CD4-positive, alpha-beta T cell treated with Interleukin-17A for 4 hours (primary cell): ENCODE data around the gene TFAP2D.

Experiments used
- DNase-seq: peaks from one replicate; pipeline ENCODE4 v3.0.0-alpha.2; 2020; ENCODE audit warnings: mixed read lengths

Gene TFAP2D

GRCh38 chr6:50713226-50713625, at the start of gene TFAP2D:
Gene TFAP2D (plus strand): TSS chr6:50713526. CDS start chr6:50714056, 530 bp downstream.
- no peak for DNase-seq

DNA sequence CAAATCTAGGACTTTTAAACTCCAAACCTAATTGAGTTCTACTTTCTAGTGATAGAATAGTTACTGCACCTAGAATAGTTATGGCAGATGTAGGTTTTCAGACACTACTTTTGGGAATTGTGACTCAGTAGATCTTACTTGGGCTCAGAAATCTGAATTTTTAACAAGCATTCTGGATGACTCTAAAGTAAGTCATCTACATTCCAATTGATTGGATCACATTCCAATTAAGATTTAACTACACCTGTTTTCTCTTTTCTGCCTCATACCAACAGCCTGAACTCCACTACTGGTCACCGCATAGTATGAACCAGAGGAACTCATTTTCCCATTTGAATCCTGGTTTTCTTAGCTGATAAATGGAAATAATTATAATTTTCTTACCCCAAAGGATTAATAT, 49.5 kb upstream of the TFAP2D start:
- DNase-seq = no peak

DNA sequence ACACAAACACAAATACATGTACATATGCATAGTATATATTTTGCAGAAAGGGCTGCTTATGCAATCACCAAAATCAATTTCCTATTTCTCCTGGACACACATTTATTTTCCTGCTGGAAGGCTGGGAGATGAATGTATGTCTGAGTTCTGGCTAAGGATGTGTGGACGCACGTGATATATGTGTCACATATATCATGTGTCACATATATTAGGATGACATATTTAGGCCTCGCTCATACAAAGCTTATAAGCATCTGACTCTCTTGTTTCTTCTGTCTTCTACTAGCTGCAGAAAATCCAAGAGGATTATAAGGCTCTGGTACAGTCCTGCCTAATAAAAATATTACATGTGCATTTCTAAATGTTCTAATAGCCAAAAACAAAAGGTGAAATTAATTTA, 47.2 kb upstream of the TFAP2D start:
- DNase-seq = no peak

DNA sequence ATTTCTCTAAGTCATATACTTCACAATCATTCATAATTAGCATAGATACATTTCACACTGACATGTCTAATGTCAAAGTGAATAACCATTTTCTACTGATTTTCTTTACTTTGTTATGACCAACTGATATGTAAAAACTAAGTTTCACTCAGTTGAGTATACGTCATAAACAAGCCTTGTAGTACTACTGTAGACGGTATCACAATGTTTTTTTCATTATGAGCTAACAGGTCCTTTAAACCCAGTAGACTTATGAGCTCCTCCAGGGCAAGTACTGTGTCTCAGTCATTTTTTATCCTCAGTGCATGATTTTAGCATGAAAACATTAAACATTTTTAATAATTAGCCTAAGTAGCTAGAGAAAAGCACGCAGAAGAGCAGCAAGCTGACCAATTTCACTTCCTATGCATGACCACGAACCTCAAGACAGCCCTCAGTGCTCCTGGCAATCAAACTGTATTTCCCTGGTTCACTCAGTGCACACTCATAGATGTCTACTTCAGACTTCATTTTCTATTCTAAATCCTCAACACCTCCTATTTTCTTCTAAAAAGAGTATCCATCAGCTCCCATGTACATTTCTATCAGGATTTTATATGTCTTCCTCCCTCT, 32.0 kb upstream of the TFAP2D start:
- no peak for DNase-seq

- no peak for DNase-seq
Measured at GRCh38 chr6:50689210-50689609, 24.1 kb upstream of the TFAP2D start.

DNA sequence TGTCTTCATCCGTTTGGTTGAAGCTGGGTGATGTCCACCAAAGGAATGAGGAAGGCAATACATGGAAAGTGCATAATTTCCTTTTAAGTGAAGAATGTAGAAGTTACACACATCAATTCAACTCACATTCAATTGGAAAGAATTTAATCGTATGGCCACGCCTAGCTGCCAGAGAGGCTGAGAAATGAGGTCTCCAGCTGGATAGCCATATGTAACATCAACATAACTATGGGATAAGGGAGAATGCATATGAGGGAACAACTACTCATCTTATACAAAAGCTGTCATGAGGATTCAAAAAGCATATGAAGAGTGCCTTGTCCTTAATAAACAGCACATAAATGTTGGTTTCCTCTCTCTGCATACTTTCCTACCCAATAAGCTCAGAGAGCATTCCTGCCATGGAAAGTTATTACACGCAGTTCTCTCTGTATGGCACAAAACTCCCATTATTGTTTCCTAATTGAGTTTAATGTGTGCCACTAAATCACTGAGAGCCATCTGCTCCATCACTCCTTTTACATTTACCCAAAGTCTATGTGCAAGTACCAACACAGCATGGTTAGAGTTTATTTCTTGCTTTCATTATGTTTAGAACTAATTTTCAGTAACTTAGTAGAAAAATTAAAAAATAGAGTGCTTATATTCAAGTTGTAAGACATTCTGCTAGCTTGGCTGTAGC, 21.4 kb upstream of the TFAP2D start:
- DNase-seq = no peak

GRCh38 chr6:50698546-50698945, 14.8 kb upstream of the TFAP2D start:
- DNase-seq = no peak

DNA sequence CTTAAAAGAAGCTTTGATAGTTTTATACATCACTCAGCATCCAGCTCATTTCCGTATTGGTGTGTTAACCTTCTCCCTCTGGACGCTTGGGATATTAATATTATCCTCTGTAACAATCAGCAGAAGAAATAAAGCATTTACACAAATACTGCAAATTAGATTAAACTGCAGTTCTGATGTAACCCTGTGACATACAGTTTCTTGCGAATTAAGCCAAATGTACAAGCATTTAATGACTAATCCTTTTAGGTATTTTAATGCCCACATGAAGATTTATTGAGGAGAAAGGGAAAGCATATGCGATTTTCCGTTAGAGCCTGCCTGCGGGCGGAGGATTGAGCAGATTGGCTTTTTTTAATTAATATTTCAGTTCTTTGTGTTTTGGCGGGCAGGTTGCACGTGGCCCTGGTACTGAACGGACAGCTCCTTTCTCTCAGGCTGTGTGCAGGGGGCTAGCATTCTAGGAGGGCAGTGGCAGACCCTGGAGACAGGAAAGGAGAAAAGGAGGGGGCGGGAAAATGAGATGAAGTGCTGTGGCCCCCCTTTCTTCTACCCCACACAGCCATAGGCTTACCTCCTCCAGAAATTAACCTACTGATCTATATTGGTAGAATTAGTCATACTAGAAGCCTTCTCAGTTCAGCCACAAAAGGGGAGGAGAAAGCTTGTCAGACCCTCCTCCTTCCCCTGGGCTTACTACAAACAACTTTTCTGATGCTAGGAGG, 14.1 kb upstream of the TFAP2D start:
- no peak for DNase-seq

DNA sequence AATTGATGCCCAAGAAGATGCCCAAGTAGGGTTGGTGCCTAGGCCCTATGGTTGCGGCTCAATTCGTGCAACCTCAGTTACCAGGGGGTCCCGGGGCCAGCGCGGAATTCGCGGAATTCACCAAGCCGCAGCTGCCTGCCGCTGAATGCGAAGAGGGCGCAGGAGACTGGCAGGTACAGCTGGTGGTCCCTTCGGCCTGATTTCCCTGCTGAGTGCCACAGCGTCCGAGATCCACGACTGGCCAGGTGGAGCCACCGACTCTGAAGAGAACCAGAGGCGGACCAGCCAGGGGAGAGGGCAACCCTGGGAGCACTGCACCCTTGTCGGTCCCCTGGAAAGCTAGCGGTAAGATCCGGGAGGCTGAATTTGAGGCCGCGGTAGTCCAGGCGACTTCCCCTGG, 6.8 kb upstream of the TFAP2D start:
- no peak for DNase-seq

- DNase-seq = no peak
Measured at GRCh38 chr6:50707191-50707590, 6.1 kb upstream of the TFAP2D start.

- no peak for DNase-seq
Measured at GRCh38 chr6:50707652-50708300, 5.5 kb upstream of the TFAP2D start.

DNA sequence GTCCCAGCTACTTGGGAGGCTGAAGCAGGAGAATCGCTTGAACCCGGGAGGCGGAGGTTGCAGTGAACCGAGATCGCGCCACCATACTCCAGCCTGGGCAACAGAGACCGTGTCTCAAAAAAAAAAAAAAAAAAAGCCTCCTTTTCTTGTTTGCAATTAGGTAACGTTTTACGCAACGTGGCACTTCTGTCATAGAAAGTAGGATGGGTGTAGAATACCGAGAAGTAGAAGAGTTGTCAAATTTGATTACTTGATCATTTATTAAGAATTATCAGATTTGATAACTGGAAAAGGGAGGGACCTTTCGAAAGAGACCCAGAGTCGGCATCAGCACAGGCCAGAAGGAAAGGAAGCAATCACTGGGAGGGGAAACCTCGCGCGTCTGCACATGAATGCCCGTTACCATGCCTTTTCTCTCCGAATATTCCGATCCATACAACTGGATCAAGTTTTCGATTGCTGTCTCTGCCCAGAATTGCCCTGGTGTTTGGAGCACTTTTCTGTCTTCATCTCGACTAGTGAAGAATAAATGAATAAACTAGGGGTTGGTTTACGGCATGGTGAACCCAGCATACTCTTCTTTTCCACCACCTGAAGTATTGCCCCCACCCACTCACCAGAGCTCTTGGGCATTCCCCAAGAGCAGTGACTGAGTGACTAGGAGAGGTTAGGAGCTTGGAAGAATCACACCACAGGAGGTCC, 4.5 kb upstream of the TFAP2D start:
- DNase-seq = no peak

DNA sequence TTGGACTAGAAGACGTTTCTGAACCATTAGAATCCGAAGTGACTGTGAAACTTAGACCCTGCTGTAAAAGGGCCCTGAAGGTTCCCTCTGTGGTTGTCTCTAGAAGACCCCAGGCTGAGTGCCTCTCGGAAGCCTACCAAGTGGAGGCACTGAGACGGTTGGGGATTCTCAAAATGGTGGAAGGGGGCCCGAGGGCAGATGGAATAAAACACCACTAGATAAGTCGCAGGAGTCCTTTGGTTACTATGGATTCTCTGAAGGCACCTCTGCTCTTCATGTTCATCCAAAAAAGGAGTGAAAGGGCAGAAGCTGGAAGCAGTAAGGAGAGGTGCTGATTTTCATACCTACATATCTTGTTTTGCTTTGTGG, 4.0 kb upstream of the TFAP2D start:
- DNase-seq = no peak

DNA sequence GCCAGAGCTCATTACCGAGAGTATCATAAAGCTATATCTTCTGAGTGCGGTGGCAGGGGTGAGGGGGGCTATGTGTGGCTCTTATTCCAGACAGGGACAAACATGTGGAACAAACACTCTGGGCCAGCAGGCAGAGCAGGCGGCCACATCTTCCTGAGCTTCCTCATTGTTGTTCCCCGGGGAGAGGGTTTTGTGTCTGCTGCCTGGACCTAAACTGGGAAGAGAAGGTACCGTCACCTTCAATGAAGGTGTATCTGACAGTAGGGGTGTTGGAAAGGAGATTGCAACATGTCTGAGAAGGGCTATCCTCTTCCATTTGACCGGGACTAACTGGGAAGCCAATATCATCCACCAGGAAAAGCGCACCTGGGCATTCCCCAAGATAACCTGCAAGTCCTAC, 1.6 kb upstream of the TFAP2D start:
- no peak for DNase-seq

DNA sequence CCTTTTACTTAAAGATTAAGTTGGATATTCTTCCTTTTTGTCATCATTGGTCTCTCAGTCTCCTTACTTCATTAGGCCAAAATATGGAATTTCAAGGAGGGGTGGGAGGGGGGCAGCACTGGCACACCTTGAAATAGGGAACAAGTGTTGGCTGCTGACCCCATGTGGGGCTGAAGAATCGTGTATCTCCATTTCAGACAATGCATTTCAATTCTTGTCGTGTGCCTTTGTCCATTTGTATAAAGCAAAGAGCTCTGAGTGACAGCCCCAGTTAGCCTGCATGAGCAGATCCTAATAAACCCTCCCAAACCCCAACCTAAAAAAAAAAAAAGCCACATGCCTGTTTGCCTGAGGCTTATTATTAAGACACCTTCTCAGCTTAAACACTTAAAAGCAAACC, 1.0 kb upstream of the TFAP2D start:
- DNase-seq = no peak

- no peak for DNase-seq
Measured at GRCh38 chr6:50713977-50714486, 706 bp downstream of the TFAP2D start.

- DNase-seq = no peak
Measured at GRCh38 chr6:50714487-50715379, 1.4 kb downstream of the TFAP2D start.

GRCh38 chr6:50716899-50717509, 3.7 kb downstream of the TFAP2D start:
- no peak for DNase-seq

GRCh38 chr6:50717734-50718457, 4.6 kb downstream of the TFAP2D start:
- DNase-seq = no peak

- no peak for DNase-seq
Measured at GRCh38 chr6:50718566-50718965, 5.2 kb downstream of the TFAP2D start.

- DNase-seq = no peak
Measured at GRCh38 chr6:50720623-50721022, 7.3 kb downstream of the TFAP2D start.
